ENCODE results near the gene ANXA6. TPM values are rescaled to one million over a fixed set of nuclear protein-coding genes. Genes with fewer than 3 reads are reported as not detected.
A peak's percentile ranks its signal among the peaks of the same experiment; 100 is the strongest.

The ANXA6 gene
- total RNA-seq, 8 experiments from 2014 or later = 21.2 to 409 (median 60.1) TPM

GRCh38 chr5:151115272-151115905 is 42.2 kb downstream of the ANXA6 start:
- 0 to 29% (median 10%) methylated on average over 2 to 5 of the region's 7 CpGs; no CpG with 5 or more reads in 3 of the 10 experiments for WGBS, 10 experiments
- H3K27ac ChIP-seq = no peak overlapping the region
- H3K4me1 ChIP-seq (replicated peaks in 1 of 2) = no peaks in the 10 kb centered on the region
- ATAC-seq (replicated peaks in 6 of 8) = peak; percentile 34 to 77 (median 58)
- in situ Hi-C loops (cut with MboI; ENCODE audit: low pct_unique_long_range_greater_than_20kb in 2 of 9, low sequenced_read_pairs in 9 of 9, unreplicated experiment in 9 of 9) = no loop called here
- H3K4me3 ChIP-seq = no peak overlapping the region

GRCh38 chr5:151113651-151114050 is 43.9 kb downstream of the ANXA6 start:
- H3K27ac ChIP-seq = no peak overlapping the region
- no peaks in the 10 kb centered on the region for H3K4me1 ChIP-seq (replicated peaks in 1 of 2)
- 29 to 100% (median 80%) methylated on average over 1 to 3 of the region's 3 CpGs; no CpG with 5 or more reads in 1 of the 10 experiments for WGBS, 10 experiments
- ATAC-seq (replicated peaks in 6 of 8) = no peak
- H3K4me3 ChIP-seq = no peak overlapping the region
- in situ Hi-C loops (cut with MboI; ENCODE audit: low pct_unique_long_range_greater_than_20kb in 2 of 9, low sequenced_read_pairs in 9 of 9, unreplicated experiment in 9 of 9) = no loop called here

- in situ Hi-C loops (cut with MboI; ENCODE audit: low pct_unique_long_range_greater_than_20kb in 2 of 9, low sequenced_read_pairs in 9 of 9, unreplicated experiment in 9 of 9) = no loop called here
- Histone ChIP-seq H3K27ac (no peak overlapping the region), H3K4me1 (replicated peaks in 1 of 2) (no peaks in the 10 kb centered on the region), H3K4me3 (no peak overlapping the region)
- WGBS, 10 experiments = 85 to 100% (median 96%) methylated on average over 3 of the region's 3 CpGs; no CpG with 5 or more reads in 5 of the 10 experiments
- peak in 4 of 8 experiments; percentile 11 to 95 (median 90) for ATAC-seq (replicated peaks in 6 of 8)
These were observed 46.6 kb downstream of the ANXA6 start for GRCh38 chr5:151110992-151111391.

- Histone ChIP-seq H3K4me1 (replicated peaks in 1 of 2) (no peaks in the 10 kb centered on the region), H3K4me3 (no peak overlapping the region), H3K27ac (no peak overlapping the region)
- 40 to 100% (median 93%) methylated on average over 1 to 11 of the region's 11 CpGs; no CpG with 5 or more reads in 1 of the 10 experiments for WGBS, 10 experiments
- ATAC-seq (replicated peaks in 6 of 8) = no peak
- in situ Hi-C loops (cut with MboI; ENCODE audit: low pct_unique_long_range_greater_than_20kb in 2 of 9, low sequenced_read_pairs in 9 of 9, unreplicated experiment in 9 of 9) = no loop called here
These were observed 47.4 kb downstream of the ANXA6 start for GRCh38 chr5:151110122-151110681.

- no peak overlapping the region for H3K27ac ChIP-seq
- in situ Hi-C loops (cut with MboI; ENCODE audit: low pct_unique_long_range_greater_than_20kb in 2 of 9, low sequenced_read_pairs in 9 of 9, unreplicated experiment in 9 of 9) = no loop called here
- ATAC-seq (replicated peaks in 6 of 8) = no peak
- H3K4me3 ChIP-seq = no peak overlapping the region
- WGBS, 10 experiments = 0 to 100% (median 85%) methylated on average over 1 to 4 of the region's 8 CpGs; no CpG with 5 or more reads in 2 of the 10 experiments
- no peaks in the 10 kb centered on the region for H3K4me1 ChIP-seq (replicated peaks in 1 of 2)
These were observed 49.0 kb downstream of the ANXA6 start for GRCh38 chr5:151108566-151108965.

GRCh38 chr5:151107738-151108520 is 49.6 kb downstream of the ANXA6 start:
- in situ Hi-C loops (cut with MboI; ENCODE audit: low pct_unique_long_range_greater_than_20kb in 2 of 9, low sequenced_read_pairs in 9 of 9, unreplicated experiment in 9 of 9) = no loop called here
- peak in 5 of 8 experiments; percentile 15 to 94 (median 70) for ATAC-seq (replicated peaks in 6 of 8)
- Histone ChIP-seq H3K4me3 (no peak overlapping the region), H3K4me1 (replicated peaks in 1 of 2) (no peaks in the 10 kb centered on the region), H3K27ac (no peak overlapping the region)
- WGBS, 10 experiments = 50 to 100% (median 88%) methylated on average over 1 to 6 of the region's 11 CpGs

- ATAC-seq (replicated peaks in 6 of 8) = peak in 1 of 8 experiments; percentile 10
- Histone ChIP-seq H3K27ac (no peak overlapping the region), H3K4me3 (no peak overlapping the region), H3K4me1 (replicated peaks in 1 of 2) (no peaks in the 10 kb centered on the region)
- in situ Hi-C loops (cut with MboI; ENCODE audit: low pct_unique_long_range_greater_than_20kb in 2 of 9, low sequenced_read_pairs in 9 of 9, unreplicated experiment in 9 of 9) = no loop called here
- WGBS, 10 experiments = 60 to 100% (median 87%) methylated on average over 1 to 6 of the region's 7 CpGs; no CpG with 5 or more reads in 3 of the 10 experiments
These were observed 50.5 kb downstream of the ANXA6 start for GRCh38 chr5:151107084-151107483.

- no peak for ATAC-seq (replicated peaks in 6 of 8)
- in situ Hi-C loops (cut with MboI; ENCODE audit: low pct_unique_long_range_greater_than_20kb in 2 of 9, low sequenced_read_pairs in 9 of 9, unreplicated experiment in 9 of 9) = no loop called here
- WGBS, 10 experiments = 86 to 100% (median 100%) methylated on average over 1 to 2 of the region's 2 CpGs; no CpG with 5 or more reads in 4 of the 10 experiments
- no peak overlapping the region for H3K4me3 ChIP-seq
- H3K27ac ChIP-seq = no peak overlapping the region
- H3K4me1 ChIP-seq (replicated peaks in 1 of 2) = no peaks in the 10 kb centered on the region
These were observed 51.1 kb downstream of the ANXA6 start for GRCh38 chr5:151106509-151106908.

GRCh38 chr5:151106043-151106442 is 51.5 kb downstream of the ANXA6 start:
- 90 to 100% (median 96%) methylated on average over 2 to 4 of the region's 5 CpGs; no CpG with 5 or more reads in 5 of the 10 experiments for WGBS, 10 experiments
- in situ Hi-C loops (cut with MboI; ENCODE audit: low pct_unique_long_range_greater_than_20kb in 2 of 9, low sequenced_read_pairs in 9 of 9, unreplicated experiment in 9 of 9) = no loop called here
- ATAC-seq (replicated peaks in 6 of 8) = no peak

GRCh38 chr5:151105561-151105960 is 52.0 kb downstream of the ANXA6 start:
- WGBS, 10 experiments = 36 to 100% (median 87%) methylated on average over 1 to 2 of the region's 2 CpGs; no CpG with 5 or more reads in 4 of the 10 experiments
- ATAC-seq (replicated peaks in 6 of 8) = no peak
- no peak overlapping the region for H3K27ac ChIP-seq
- no peak overlapping the region for H3K4me3 ChIP-seq
- H3K4me1 ChIP-seq (replicated peaks in 1 of 2) = no peaks in the 10 kb centered on the region
- in situ Hi-C loops (cut with MboI; ENCODE audit: low pct_unique_long_range_greater_than_20kb in 2 of 9, low sequenced_read_pairs in 9 of 9, unreplicated experiment in 9 of 9) = no loop called here

More at GRCh38 chr5:151106043-151106442, 51.5 kb downstream of the ANXA6 start:
- Histone ChIP-seq H3K27ac (no peak overlapping the region), H3K4me1 (replicated peaks in 1 of 2) (no peaks in the 10 kb centered on the region), H3K4me3 (no peak overlapping the region)

- in situ Hi-C loops (cut with MboI; ENCODE audit: low pct_unique_long_range_greater_than_20kb in 2 of 9, low sequenced_read_pairs in 9 of 9, unreplicated experiment in 9 of 9) = no loop called here
- Histone ChIP-seq H3K4me3 (no peak overlapping the region), H3K27ac (no peak overlapping the region), H3K4me1 (replicated peaks in 1 of 2) (no peaks in the 10 kb centered on the region)
- WGBS, 10 experiments = 92% methylated on average over 2 of the region's 5 CpGs; no CpG with 5 or more reads in 9 of the 10 experiments
- peak in 1 of 8 experiments; percentile 38 for ATAC-seq (replicated peaks in 6 of 8)
These were observed 52.8 kb downstream of the ANXA6 start for GRCh38 chr5:151104795-151105194.

- in situ Hi-C loops (cut with MboI; ENCODE audit: low pct_unique_long_range_greater_than_20kb in 2 of 9, low sequenced_read_pairs in 9 of 9, unreplicated experiment in 9 of 9) = no loop called here
- Histone ChIP-seq H3K27ac (no peak overlapping the region), H3K4me3 (no peak overlapping the region), H3K4me1 (replicated peaks in 1 of 2) (no peaks in the 10 kb centered on the region)
- 100% methylated on average over 1 to 3 of the region's 4 CpGs; no CpG with 5 or more reads in 7 of the 10 experiments for WGBS, 10 experiments
- no peak for ATAC-seq (replicated peaks in 6 of 8)
These were observed 55.8 kb downstream of the ANXA6 start for GRCh38 chr5:151101746-151102145.

GRCh38 chr5:151101151-151101550 is 56.4 kb downstream of the ANXA6 start:
- WGBS, 10 experiments = 60 to 100% methylated on average over 1 to 2 of the region's 9 CpGs; no CpG with 5 or more reads in 8 of the 10 experiments
- H3K4me1 ChIP-seq (replicated peaks in 1 of 2) = no peaks in the 10 kb centered on the region
- ATAC-seq (replicated peaks in 6 of 8) = no peak
- H3K4me3 ChIP-seq = no peak overlapping the region
- H3K27ac ChIP-seq = no peak overlapping the region
- in situ Hi-C loops (cut with MboI; ENCODE audit: low pct_unique_long_range_greater_than_20kb in 2 of 9, low sequenced_read_pairs in 9 of 9, unreplicated experiment in 9 of 9) = no loop called here
